Gastrocnemius medialis (tissue), 4 donors: ENCODE measurements around the gene HSPA14.

Experiments used
- POLR2A ChIP-seq, 2 donors: fragments of 450-650 bp; IDR thresholded peaks; one replicate each; pipeline ENCODE4 v1.6.1; 2017; ENCODE audit warnings: antibody characterized with exemption in 2 of 2, mild to moderate bottlenecking in 2 of 2, moderate library complexity in 2 of 2
- TF ChIP-seq, protein P1 (sequence below), 5 experiments: fragments of 450-650 bp in 3 of 5; fragments of 200-600 bp in 2 of 5; sonication (generic) in 2 of 5; IDR thresholded peaks in 4 of 5; conservative IDR thresholded peaks in 1 of 5; 1 replicate in 4 of 5; 2 replicates in 1 of 5; pipeline ENCODE4 v1.5.1; 2016 to 2019; ENCODE audit warnings: antibody characterized with exemption in 5 of 5, mild to moderate bottlenecking in 3 of 5, moderate library complexity in 3 of 5

DNA sequence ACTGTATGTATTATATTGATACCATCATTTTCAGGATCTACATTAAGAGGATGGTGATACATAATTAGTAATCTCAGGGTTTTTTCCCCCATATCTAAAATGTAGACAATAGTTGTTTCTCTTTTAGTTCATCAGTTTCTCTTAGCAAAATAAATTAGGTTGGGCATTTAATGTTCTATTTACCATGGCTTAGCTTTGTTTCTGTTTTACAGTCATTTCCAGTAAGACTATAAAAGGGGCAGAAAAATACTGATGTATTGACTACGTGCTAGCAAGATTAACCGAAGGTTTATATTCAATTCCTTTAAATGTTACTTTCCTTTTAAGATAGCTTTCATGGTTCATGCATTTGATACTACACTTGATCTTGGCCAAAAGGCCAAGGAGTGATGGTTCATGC lies 66.8 kb downstream of the HSPA14 start:
- TF ChIP-seq, protein P1, sequence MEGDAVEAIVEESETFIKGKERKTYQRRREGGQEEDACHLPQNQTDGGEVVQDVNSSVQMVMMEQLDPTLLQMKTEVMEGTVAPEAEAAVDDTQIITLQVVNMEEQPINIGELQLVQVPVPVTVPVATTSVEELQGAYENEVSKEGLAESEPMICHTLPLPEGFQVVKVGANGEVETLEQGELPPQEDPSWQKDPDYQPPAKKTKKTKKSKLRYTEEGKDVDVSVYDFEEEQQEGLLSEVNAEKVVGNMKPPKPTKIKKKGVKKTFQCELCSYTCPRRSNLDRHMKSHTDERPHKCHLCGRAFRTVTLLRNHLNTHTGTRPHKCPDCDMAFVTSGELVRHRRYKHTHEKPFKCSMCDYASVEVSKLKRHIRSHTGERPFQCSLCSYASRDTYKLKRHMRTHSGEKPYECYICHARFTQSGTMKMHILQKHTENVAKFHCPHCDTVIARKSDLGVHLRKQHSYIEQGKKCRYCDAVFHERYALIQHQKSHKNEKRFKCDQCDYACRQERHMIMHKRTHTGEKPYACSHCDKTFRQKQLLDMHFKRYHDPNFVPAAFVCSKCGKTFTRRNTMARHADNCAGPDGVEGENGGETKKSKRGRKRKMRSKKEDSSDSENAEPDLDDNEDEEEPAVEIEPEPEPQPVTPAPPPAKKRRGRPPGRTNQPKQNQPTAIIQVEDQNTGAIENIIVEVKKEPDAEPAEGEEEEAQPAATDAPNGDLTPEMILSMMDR (IDR thresholded peaks at IDR 0.05 in 4 of 5, conservative IDR thresholded peaks at IDR 0.05 in 1 of 5): no peak
- no peak for TF ChIP-seq POLR2A (IDR thresholded peaks at IDR 0.05)
